Measurements from ENCODE around the gene SH3PXD2A. TPM values are rescaled to one million over a fixed set of nuclear protein-coding genes. Genes with fewer than 3 reads are reported as not detected.

SH3PXD2A gene
- total RNA-seq, 4 donors from 2014 or later: 26.5 to 56.9 (median 33.3) TPM

DNA sequence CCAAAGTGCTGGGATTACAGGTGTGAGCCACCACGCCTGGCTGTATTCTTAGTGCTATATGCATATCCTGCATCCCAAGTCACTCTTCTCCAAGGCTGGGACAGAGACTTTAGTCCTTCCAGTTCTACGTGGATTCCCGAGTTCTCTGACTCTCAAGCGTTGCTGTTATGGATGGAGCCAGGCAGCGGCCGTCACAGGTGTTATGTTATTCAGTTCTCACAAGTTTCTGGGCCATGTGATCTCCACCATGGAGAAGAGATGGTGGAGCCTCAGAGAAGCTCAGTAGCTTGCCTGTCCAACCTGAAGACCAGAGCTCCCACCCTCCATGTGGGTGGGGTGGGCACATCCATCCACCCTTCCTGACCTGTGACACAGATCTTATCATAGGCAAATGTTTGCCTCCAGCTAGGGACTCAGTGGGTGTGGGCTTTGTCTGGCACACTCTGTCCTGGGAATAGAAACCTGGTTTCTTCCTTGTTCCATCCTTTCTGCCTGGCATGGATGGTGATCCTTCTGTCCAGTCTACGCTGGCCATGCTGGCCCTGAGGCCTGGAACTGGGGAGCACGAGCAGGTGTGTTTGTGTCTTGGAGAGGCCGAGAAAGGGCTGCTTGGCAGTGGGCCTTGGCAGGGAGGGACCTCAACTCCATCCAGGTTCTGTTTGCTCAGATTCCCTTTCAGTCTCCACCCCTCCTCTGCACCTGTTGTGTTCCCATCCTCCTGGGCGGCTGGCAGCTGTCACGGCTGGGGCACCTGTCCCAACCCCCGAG, 306.6 kb downstream of the SH3PXD2A start:
- H3K9me3 ChIP-seq: no peaks in the 10 kb centered on the region
- intact Hi-C loops (cut with DNase I; ENCODE audit: low total_unique reads): no loop called here
- H3K27ac ChIP-seq: peak overlapping the region; percentile 44 to 71 (median 63)
- no peak overlapping the region for H3K4me3 ChIP-seq
- H3K36me3 ChIP-seq: no peaks in the 10 kb centered on the region
- 68% methylated on average over 11 of the region's 12 CpGs; no CpG with 5 or more reads in 1 of the 2 donors for WGBS, 2 donors (ENCODE audit: low coverage in 1 of 2)
- DNase-seq: peak; percentile 56
- H3K4me1 ChIP-seq: peaks cover 3 to 48% (median 24%) of the 10 kb centered on the region in 4 donors
- TF ChIP-seq EP300 (IDR thresholded peaks at IDR 0.05; ENCODE audit: low read depth) (peak; percentile 67), POLR2AphosphoS5 (IDR thresholded peaks at IDR 0.05) (peak; percentile 42 to 74 (median 69))
- TF ChIP-seq, protein P1, sequence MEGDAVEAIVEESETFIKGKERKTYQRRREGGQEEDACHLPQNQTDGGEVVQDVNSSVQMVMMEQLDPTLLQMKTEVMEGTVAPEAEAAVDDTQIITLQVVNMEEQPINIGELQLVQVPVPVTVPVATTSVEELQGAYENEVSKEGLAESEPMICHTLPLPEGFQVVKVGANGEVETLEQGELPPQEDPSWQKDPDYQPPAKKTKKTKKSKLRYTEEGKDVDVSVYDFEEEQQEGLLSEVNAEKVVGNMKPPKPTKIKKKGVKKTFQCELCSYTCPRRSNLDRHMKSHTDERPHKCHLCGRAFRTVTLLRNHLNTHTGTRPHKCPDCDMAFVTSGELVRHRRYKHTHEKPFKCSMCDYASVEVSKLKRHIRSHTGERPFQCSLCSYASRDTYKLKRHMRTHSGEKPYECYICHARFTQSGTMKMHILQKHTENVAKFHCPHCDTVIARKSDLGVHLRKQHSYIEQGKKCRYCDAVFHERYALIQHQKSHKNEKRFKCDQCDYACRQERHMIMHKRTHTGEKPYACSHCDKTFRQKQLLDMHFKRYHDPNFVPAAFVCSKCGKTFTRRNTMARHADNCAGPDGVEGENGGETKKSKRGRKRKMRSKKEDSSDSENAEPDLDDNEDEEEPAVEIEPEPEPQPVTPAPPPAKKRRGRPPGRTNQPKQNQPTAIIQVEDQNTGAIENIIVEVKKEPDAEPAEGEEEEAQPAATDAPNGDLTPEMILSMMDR (IDR thresholded peaks at IDR 0.05): no peak
- in situ Hi-C loops (cut with MboI; ENCODE audit: low pct_ligation_motif_present in 1 of 4, low pct_unique_long_range_greater_than_20kb in 1 of 4, low sequenced_read_pairs in 3 of 4): no loop called here
- no peaks in the 10 kb centered on the region for H3K27me3 ChIP-seq

DNA sequence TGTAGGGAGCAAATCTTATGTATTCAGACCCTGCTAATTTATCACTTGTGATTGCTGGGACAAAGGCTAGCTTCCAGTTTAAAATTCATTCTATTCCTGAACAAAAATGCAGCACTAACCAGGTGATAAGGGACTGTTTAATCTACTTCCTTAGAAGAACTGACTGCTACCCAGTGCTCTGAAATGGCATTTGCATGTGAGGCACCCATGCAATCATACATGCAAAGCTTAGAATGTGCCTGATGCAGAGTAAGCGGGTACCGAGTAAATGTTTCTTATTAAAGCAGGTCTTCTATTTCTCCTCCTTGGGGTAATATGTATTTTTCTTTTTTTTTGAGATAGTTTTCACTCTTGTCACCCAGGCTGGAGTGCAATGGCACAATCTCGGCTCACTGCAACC, 307.4 kb downstream of the SH3PXD2A start:
- Histone ChIP-seq H3K4me1 (peaks cover 7 to 53% (median 30%) of the 10 kb centered on the region in 4 donors), H3K4me3 (no peak overlapping the region), H3K27ac (peak overlapping the region; percentile 39 to 71 (median 51)), H3K27me3 (no peaks in the 10 kb centered on the region), H3K9me3 (no peaks in the 10 kb centered on the region), H3K36me3 (no peaks in the 10 kb centered on the region)
- in situ Hi-C loops (cut with MboI; ENCODE audit: low pct_ligation_motif_present in 1 of 4, low pct_unique_long_range_greater_than_20kb in 1 of 4, low sequenced_read_pairs in 3 of 4): no loop called here
- intact Hi-C loops (cut with DNase I; ENCODE audit: low total_unique reads): no loop called here
- 88 to 95% methylated on average over 3 of the region's 3 CpGs for WGBS, 2 donors (ENCODE audit: low coverage in 1 of 2)
- TF ChIP-seq POLR2A (IDR thresholded peaks at IDR 0.05): no peak
- no peak for TF ChIP-seq POLR2AphosphoS5 (IDR thresholded peaks at IDR 0.05)
- TF ChIP-seq, protein P1 (IDR thresholded peaks at IDR 0.05): no peak
- TF ChIP-seq EP300 (IDR thresholded peaks at IDR 0.05; ENCODE audit: low read depth): no peak
- DNase-seq: no peak

DNA sequence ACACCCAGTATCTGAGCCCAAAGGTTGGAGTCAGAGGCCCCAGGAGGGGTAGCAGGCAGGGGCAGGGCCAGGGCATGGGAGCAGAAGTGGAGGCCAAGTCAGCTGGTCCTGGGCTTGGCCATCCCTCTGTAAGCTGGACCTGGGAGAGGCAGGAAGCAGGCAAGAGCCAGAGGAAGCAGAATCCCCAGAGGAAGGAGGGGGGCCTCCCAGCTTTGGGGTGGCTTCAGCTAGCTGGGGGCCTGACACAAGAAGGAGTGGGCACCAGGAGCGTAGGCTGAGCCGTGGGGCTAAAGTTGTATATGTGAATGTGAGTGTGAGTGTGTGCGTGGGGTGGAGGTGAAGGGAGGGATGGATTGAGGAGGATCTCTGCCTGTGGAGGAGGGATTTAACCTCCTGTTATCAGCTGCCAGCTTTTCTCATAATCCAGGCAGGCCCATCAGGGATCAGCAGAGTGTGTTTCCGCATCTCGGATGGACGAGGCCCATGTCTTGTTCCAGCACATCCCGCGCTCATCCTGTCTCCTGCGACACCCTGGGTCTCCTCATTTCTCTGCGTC, 307.9 kb downstream of the SH3PXD2A start:
- Histone ChIP-seq H3K4me1 (peaks cover 12 to 59% (median 35%) of the 10 kb centered on the region in 4 donors), H3K27ac (peak overlapping the region in 3 of 4 donors; percentile 22 to 71 (median 39)), H3K4me3 (no peak overlapping the region), H3K9me3 (no peaks in the 10 kb centered on the region), H3K36me3 (no peaks in the 10 kb centered on the region), H3K27me3 (no peaks in the 10 kb centered on the region)
- in situ Hi-C loops (cut with MboI; ENCODE audit: low pct_ligation_motif_present in 1 of 4, low pct_unique_long_range_greater_than_20kb in 1 of 4, low sequenced_read_pairs in 3 of 4): no loop called here
- intact Hi-C loops (cut with DNase I; ENCODE audit: low total_unique reads): no loop called here
- TF ChIP-seq, protein P1 (IDR thresholded peaks at IDR 0.05): no peak
- TF ChIP-seq EP300 (IDR thresholded peaks at IDR 0.05; ENCODE audit: low read depth) (no peak), POLR2A (IDR thresholded peaks at IDR 0.05) (no peak)
- WGBS, 2 donors (ENCODE audit: low coverage in 1 of 2): 89% methylated on average over 5 to 10 of the region's 10 CpGs
- no peak for DNase-seq

- peak overlapping the region in 2 of 4 donors; percentile 36 to 55 for H3K27ac ChIP-seq
- no peak overlapping the region for H3K4me3 ChIP-seq
- 56% methylated on average over 1 of the region's 1 CpG; no CpG with 5 or more reads in 1 of the 2 donors for WGBS, 2 donors (ENCODE audit: low coverage in 1 of 2)
- no peaks in the 10 kb centered on the region for H3K9me3 ChIP-seq
- intact Hi-C loops (cut with DNase I; ENCODE audit: low total_unique reads) (no loop called here), in situ Hi-C loops (cut with MboI; ENCODE audit: low pct_ligation_motif_present in 1 of 4, low pct_unique_long_range_greater_than_20kb in 1 of 4, low sequenced_read_pairs in 3 of 4) (no loop called here)
- TF ChIP-seq EP300 (IDR thresholded peaks at IDR 0.05; ENCODE audit: low read depth) (no peak), POLR2AphosphoS5 (IDR thresholded peaks at IDR 0.05) (no peak), POLR2A (IDR thresholded peaks at IDR 0.05) (no peak)
- TF ChIP-seq, protein P1 (IDR thresholded peaks at IDR 0.05): no peak
- H3K27me3 ChIP-seq: no peaks in the 10 kb centered on the region
- peaks cover 13 to 58% (median 36%) of the 10 kb centered on the region in 4 donors for H3K4me1 ChIP-seq
- DNase-seq: no peak
- no peaks in the 10 kb centered on the region for H3K36me3 ChIP-seq
These were observed 309.0 kb downstream of the SH3PXD2A start for GRCh38 chr10:103546401-103546800.
